NAMALWA (cell line): Measurements from ENCODE around the gene ADIG.

ENCODE experiments used
- DNase-seq: peaks from one replicate; pipeline ENCODE4 v3.0.0-alpha.2; 2015; ENCODE audit warnings: low spot score

ADIG gene

GRCh38 chr20:38602185-38602581 lies 21.2 kb downstream of the ADIG start:
- no peak for DNase-seq

DNA sequence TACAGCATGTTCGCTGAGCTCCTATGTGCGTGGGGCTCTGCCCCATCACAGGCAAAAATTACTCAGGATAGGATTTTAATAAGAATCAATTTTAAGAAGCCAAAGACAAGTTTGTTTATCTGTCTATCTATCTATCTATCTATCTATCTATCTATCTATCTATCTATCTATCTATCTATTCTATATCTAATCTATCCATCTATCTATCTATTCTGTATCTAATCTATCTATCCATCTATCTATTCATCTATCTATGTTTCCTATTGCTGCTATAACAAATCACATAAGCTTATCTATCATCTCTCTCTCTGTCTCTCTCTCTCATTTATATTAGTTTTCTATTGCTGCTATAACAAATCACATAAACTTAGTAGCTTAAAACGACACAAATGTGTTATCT lies 22.3 kb downstream of the ADIG start:
- DNase-seq, result no peak

GRCh38 chr20:38604873-38605303 lies 23.9 kb downstream of the ADIG start:
- no peak for DNase-seq

- no peak for DNase-seq
These were observed 26.4 kb downstream of the ADIG start for GRCh38 chr20:38607351-38607750.

GRCh38 chr20:38608188-38608587 lies 27.2 kb downstream of the ADIG start:
- DNase-seq, result no peak

GRCh38 chr20:38609815-38610214 lies 28.8 kb downstream of the ADIG start:
- DNase-seq, result no peak

GRCh38 chr20:38610521-38610920 lies 29.5 kb downstream of the ADIG start:
- no peak for DNase-seq

GRCh38 chr20:38612751-38613515 lies 31.9 kb downstream of the ADIG start:
- DNase-seq, result no peak

- DNase-seq, result no peak
These were observed 34.3 kb downstream of the ADIG start for GRCh38 chr20:38615283-38615682.

- no peak for DNase-seq
These were observed 35.5 kb downstream of the ADIG start for GRCh38 chr20:38616457-38616856.

GRCh38 chr20:38617011-38617829 lies 36.2 kb downstream of the ADIG start:
- DNase-seq, result no peak

GRCh38 chr20:38617830-38618196 lies 36.8 kb downstream of the ADIG start:
- DNase-seq, result no peak

DNA sequence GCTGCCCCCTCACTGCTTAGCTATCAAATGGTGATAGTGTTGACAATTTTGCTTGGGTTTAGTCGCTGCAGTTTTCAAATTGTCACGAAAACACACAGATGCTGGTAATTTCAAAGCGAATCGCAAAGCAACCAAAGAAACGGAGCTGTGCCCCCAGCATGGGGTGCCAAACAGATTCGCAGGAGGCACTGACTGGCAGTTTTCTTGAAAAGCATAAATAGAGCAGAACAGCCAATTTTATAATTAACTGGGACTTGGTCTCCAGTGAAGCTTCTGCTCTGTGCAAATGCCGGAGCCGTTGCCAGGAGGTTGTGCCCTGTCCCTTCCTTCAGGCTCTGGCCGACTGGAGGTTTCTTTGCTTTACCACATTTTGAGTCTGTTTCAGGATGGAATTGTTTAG lies 39.4 kb downstream of the ADIG start:
- no peak for DNase-seq

DNA sequence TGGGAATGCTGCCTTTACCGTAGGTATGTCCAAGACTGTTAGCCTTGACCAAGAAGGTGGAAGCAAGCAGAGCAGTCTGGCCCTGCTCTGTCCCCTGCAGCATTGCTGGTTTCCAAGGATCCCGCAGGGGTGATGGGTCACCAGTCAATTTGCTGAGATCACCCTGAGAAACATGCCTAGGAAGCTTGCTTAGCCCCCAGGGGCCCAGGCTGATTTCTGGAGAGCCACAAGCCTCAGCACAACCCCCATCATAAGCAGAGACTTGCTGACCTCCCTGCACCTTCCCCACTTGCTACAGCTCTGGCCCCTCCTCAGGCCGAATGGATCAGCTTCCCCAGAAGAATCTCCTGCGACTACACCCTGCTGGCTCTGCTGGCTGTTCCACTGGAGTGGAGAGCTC lies 42.1 kb downstream of the ADIG start:
- no peak for DNase-seq

DNA sequence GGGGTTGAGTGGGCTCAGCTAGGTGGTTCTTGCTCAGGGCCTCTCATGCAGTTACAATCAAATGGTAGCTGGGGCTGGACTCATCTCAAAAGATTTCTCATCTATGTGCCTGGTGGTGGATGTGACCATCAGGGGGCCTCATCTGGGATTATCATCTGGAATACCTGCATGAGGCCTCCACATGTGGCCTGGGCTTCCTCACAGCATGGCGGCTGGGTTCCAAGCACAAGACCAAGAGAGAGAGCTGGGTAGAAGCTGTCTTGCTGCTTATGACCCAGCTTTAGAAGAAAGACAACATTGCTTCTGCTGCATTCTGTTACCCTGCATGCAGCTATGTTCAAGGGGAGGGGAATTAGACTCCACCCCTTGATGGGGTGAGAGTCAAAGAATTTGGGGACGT lies 43.1 kb downstream of the ADIG start:
- DNase-seq, result no peak

DNA sequence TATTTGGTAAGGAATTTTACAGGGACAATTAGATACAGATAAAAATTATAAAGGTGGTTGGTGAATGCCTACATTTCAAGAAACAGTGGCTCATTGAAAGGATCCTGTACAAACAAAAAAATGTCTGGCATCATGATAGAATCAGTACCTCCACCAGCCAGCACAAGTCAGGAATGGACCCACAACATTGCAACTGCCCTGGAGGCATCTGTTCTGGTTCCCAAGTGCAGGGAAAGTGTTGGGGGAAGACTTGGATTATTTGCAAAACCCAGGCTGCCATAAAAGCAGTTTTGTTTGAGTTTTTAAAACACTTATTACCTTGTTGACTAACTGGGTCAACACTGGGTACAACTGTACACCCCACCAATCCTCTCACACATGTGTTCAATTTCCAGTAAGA lies 44.9 kb downstream of the ADIG start:
- no peak for DNase-seq

DNA sequence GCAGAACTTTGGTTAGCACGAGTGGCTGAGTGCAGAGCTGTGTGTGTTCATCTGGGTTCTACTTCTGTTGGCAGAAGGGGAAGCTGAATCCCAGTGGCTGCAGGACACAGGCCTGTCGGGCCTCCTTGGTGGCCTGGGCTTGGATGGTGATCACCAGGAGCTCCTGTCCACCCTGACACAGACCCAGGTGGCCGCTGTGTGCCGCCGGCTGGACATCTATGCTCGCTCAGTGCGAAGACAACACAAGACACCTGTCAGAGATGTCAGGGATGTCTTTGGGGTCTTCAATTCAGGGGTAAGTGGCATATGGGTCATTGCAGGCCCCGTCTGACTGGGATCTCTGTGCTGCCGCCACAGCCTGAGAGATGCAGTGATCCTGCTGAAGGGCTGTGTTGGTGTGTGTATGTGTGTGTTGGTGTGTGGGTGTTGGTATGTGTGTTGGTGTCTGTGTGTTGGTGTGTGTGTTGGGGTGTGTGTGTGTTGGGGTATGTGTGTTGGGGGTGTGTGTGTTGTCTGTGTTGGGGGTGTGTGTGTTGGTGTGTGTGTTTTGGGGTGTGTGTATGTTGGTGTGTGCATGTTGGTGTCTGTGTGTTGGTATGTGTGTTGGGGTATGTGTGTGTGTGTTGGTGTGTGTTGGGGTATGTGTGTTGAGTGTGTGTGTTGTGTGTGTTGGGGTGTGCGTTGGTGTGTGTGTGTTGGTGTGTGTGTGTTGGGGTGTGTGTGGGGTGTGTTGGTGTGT lies 46.1 kb downstream of the ADIG start:
- DNase-seq, result no peak

GRCh38 chr20:38628580-38629470 lies 47.8 kb downstream of the ADIG start:
- DNase-seq, result no peak

GRCh38 chr20:38629979-38630378 lies 49.0 kb downstream of the ADIG start:
- DNase-seq, result no peak

DNA sequence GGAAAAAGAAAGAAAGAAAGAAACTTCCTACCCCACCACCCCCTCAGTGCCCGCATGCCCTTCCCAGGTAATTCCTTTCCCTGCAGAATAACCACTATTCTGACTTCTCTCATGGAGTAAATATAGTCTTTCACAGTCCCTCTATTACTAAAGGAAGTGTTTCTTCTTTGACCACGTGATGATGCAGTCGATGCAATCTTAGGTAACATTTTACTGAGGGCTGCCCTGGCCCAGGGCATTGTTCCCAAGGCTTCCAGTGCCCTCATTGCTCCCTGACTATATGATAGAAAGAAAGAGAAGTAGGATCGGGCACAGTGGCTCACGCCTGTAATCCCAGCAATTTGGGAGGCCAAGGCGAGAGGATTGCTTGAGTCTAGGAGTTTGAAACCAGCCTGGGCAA lies 49.7 kb downstream of the ADIG start:
- DNase-seq, result no peak

GRCh38 chr20:38631155-38632022 lies 50.4 kb downstream of the ADIG start:
- no peak for DNase-seq
